SK-N-SH treated with all-trans-retinoic acid at 6 μM for 48 hours (cell line): Measurements from ENCODE around the gene AKT1.

Experiments used
- ATAC-seq: fragments of 200-7000 bp; cut with Tn5 transposase; 3 replicates; pipeline ENCODE4 v1.9.1; 2020; ENCODE audit warnings: mild to moderate bottlenecking, moderate library complexity
- ARNTL ChIP-seq: fragments of 450-650 bp; formaldehyde crosslinking; IDR thresholded peaks from 2 replicates; pipeline ENCODE4 v1.5.0; 2020; ENCODE audit warnings: low read depth, mild to moderate bottlenecking, moderate library complexity, borderline replicate concordance
- BACH2 ChIP-seq: fragments of 250-450 bp; sonication (Bioruptor Pico); IDR thresholded peaks from 2 replicates; pipeline ENCODE4 v1.9.0; 2021; ENCODE audit warnings: mild to moderate bottlenecking, borderline replicate concordance
- CREB5 ChIP-seq: fragments of 250-450 bp; sonication (Bioruptor Pico); IDR thresholded peaks from 2 replicates; pipeline ENCODE4 v1.5.1; 2020; ENCODE audit warnings: low read depth, mild to moderate bottlenecking, moderate library complexity
- CSDC2 ChIP-seq: fragments of 250-450 bp; sonication (Bioruptor Pico); IDR thresholded peaks from 2 replicates; pipeline ENCODE4 v1.5.0; 2020; ENCODE audit warnings: mild to moderate bottlenecking, moderate library complexity
- CSRNP3 ChIP-seq: fragments of 250-450 bp; sonication (Bioruptor Pico); IDR thresholded peaks from 2 replicates; pipeline ENCODE4 v1.5.1; 2021; ENCODE audit warnings: mild to moderate bottlenecking, moderate library complexity
- ESRRG ChIP-seq: fragments of 250-450 bp; sonication (Bioruptor Pico); IDR thresholded peaks from 2 replicates; pipeline ENCODE4 v1.6.1; 2021; ENCODE audit warnings: mild to moderate bottlenecking
- GLIS3 ChIP-seq: fragments of 250-450 bp; sonication (Bioruptor Pico); IDR thresholded peaks from 2 replicates; pipeline ENCODE4 v1.5.0; 2020; ENCODE audit warnings: mild to moderate bottlenecking, moderate library complexity
- ISL1 ChIP-seq: fragments of 250-450 bp; sonication (Bioruptor Pico); IDR thresholded peaks from 2 replicates; pipeline ENCODE4 v2.1.2; 2022; ENCODE audit warnings: mild to moderate bottlenecking, moderate library complexity
- OSR1 ChIP-seq: fragments of 250-450 bp; sonication (Bioruptor Pico); IDR thresholded peaks from 2 replicates; pipeline ENCODE4 v1.8.0; 2022; ENCODE audit warnings: moderate library complexity, mild to moderate bottlenecking, inconsistent platforms
- PATZ1 ChIP-seq: fragments of 250-450 bp; sonication (Bioruptor Pico); IDR thresholded peaks from 2 replicates; pipeline ENCODE4 v1.8.0; 2020; ENCODE audit warnings: mild to moderate bottlenecking, moderate library complexity, borderline replicate concordance
- POU6F1 ChIP-seq: fragments of 250-450 bp; sonication (Bioruptor Pico); IDR thresholded peaks from 2 replicates; pipeline ENCODE4 v1.8.0; 2021; ENCODE audit warnings: low read depth, mild to moderate bottlenecking, moderate library complexity, borderline replicate concordance
- PPARA ChIP-seq: fragments of 250-450 bp; sonication (Bioruptor Pico); IDR thresholded peaks from 2 replicates; pipeline ENCODE4 v1.5.0; 2020; ENCODE audit warnings: mild to moderate bottlenecking, borderline replicate concordance
- RARB ChIP-seq: fragments of 250-450 bp; sonication (Bioruptor Pico); IDR thresholded peaks from 2 replicates; pipeline ENCODE4 v1.8.0; 2021; ENCODE audit warnings: mild to moderate bottlenecking, moderate library complexity
- SNAI2 ChIP-seq: fragments of 250-450 bp; sonication (Bioruptor Pico); IDR thresholded peaks from 2 replicates; pipeline ENCODE4 v1.5.0; 2020; ENCODE audit warnings: mild to moderate bottlenecking, moderate library complexity
- TCF4 ChIP-seq: fragments of 250-450 bp; sonication (Bioruptor Pico); IDR thresholded peaks from 2 replicates; pipeline ENCODE4 v1.8.0; 2021; ENCODE audit warnings: mild to moderate bottlenecking, moderate library complexity, borderline replicate concordance
- TOX ChIP-seq: fragments of 250-450 bp; sonication (Bioruptor Pico); IDR thresholded peaks from 2 replicates; pipeline ENCODE4 v1.8.0; 2021; ENCODE audit warnings: mild to moderate bottlenecking, moderate library complexity, borderline replicate concordance
- ZC3H10 ChIP-seq: fragments of 250-450 bp; sonication (Bioruptor Pico); IDR thresholded peaks from 2 replicates; pipeline ENCODE4 v1.5.1; 2021; ENCODE audit warnings: mild to moderate bottlenecking, moderate library complexity
- ZFP3 ChIP-seq: fragments of 250-450 bp; sonication (Bioruptor Pico); IDR thresholded peaks from 2 replicates; pipeline ENCODE4 v1.5.0; 2020; ENCODE audit warnings: mild to moderate bottlenecking, moderate library complexity
- ZFP30 ChIP-seq: fragments of 450-650 bp; formaldehyde crosslinking; IDR thresholded peaks from 2 replicates; pipeline ENCODE4 v1.5.0; 2022; ENCODE audit warnings: mild to moderate bottlenecking, moderate library complexity
- ZNF565 ChIP-seq: fragments of 450-650 bp; formaldehyde crosslinking; conservative IDR thresholded peaks from 2 replicates; pipeline ENCODE4 v1.5.0; 2020; ENCODE audit warnings: low read depth, mild to moderate bottlenecking, moderate library complexity
- ZNF70 ChIP-seq: fragments of 450-650 bp; formaldehyde crosslinking; IDR thresholded peaks from 2 replicates; pipeline ENCODE4 v1.5.0; 2020; ENCODE audit warnings: mild to moderate bottlenecking, moderate library complexity
- ZNF8 ChIP-seq: fragments of 450-650 bp; formaldehyde crosslinking; IDR thresholded peaks from 2 replicates; pipeline ENCODE4 v1.5.0; 2020; ENCODE audit warnings: mild to moderate bottlenecking, moderate library complexity

AKT1 gene

GRCh38 chr14:104749111-104749649 lies 46.4 kb downstream of the AKT1 start:
- TF ChIP-seq ARNTL (no peak), CREB5 (no peak), CSDC2 (no peak), RARB (CRISPR knock-in tag) (no peak), PATZ1 (CRISPR knock-in tag) (no peak), ESRRG (CRISPR knock-in tag) (no peak), ZC3H10 (CRISPR knock-in tag) (no peak), ZFP30 (CRISPR knock-in tag) (no peak), TCF4 (CRISPR knock-in tag) (no peak), ZNF8 (CRISPR knock-in tag) (no peak), GLIS3 (CRISPR knock-in tag) (no peak), ZNF70 (no peak), SNAI2 (CRISPR knock-in tag) (no peak), TOX (CRISPR knock-in tag) (no peak)
- ATAC-seq: no peak

- TF ChIP-seq ARNTL (no peak), ZFP3 (CRISPR knock-in tag) (no peak), SNAI2 (CRISPR knock-in tag) (no peak), CSRNP3 (no peak), RARB (CRISPR knock-in tag) (no peak), ISL1 (no peak), PPARA (CRISPR knock-in tag) (no peak), ZNF8 (CRISPR knock-in tag) (no peak), ZNF565 (no peak), POU6F1 (CRISPR knock-in tag) (no peak), CSDC2 (no peak)
- no peak for ATAC-seq
Observed at GRCh38 chr14:104747876-104748275, 47.7 kb downstream of the AKT1 start.

GRCh38 chr14:104746934-104747481 lies 48.5 kb downstream of the AKT1 start:
- TF ChIP-seq OSR1 (CRISPR knock-in tag): no peak
- TF ChIP-seq TCF4 (CRISPR knock-in tag): no peak
- TF ChIP-seq RARB (CRISPR knock-in tag): no peak
- no peak for TF ChIP-seq ARNTL
- TF ChIP-seq CSRNP3: no peak
- TF ChIP-seq PATZ1 (CRISPR knock-in tag): no peak
- TF ChIP-seq CSDC2: no peak
- no peak for TF ChIP-seq BACH2 (CRISPR knock-in tag)
- TF ChIP-seq ISL1: no peak
- ATAC-seq: no peak
